Panc1 (cell line): ENCODE measurements around the gene MCCC2. TPM values are rescaled to one million over a fixed set of nuclear protein-coding genes. Genes with fewer than 3 reads are reported as not detected.

Experiments
- ATAC-seq: fragments of 200-7000 bp; cut with Tn5 transposase; 2 replicates; pipeline ENCODE4 v1.9.1; 2020; ENCODE audit warnings: mild to moderate bottlenecking, moderate library complexity
- BruUV-seq: library from RNA; stranded (reverse); fragments of 400-500 nt; replicated peaks from 2 replicates; lab custom pipeline; 2021; lab: Mats Ljungman, UMichigan
- CTCF ChIA-PET: fragments of 300-600 bp; sonication (Branson Sonifier 250); formaldehyde crosslinking; loops from one replicate; lab custom pipeline; 2022; ENCODE audit warnings: antibody characterized with exemption; lab: Charles Lee
- POLR2A ChIA-PET: fragments of 300-600 bp; sonication (Branson Sonifier 250); formaldehyde crosslinking; loops from one replicate; lab custom pipeline; 2022; ENCODE audit warnings: antibody characterized with exemption; lab: Charles Lee
- DNase-seq: peaks from one replicate; pipeline ENCODE4 v3.0.0-alpha.2; 2010; ENCODE audit warnings: low read depth, low spot score
- H3K27ac ChIP-seq: 2 replicates; pipeline ENCODE4 v1.5.1; 2011; ENCODE audit warnings: mild to moderate bottlenecking, low read length, inconsistent platforms
- H3K27me3 ChIP-seq: fragments of 200-500 bp; sonication (Bioruptor generic); 2 replicates; pipeline ENCODE4 v1.6.0; 2014; ENCODE audit warnings: low read length, inconsistent platforms; ENCODE audit not compliant: control insufficient read depth, insufficient read depth
- H3K36me3 ChIP-seq: fragments of 200-500 bp; sonication (Bioruptor generic); 2 replicates; pipeline ENCODE4 v1.5.1; 2014; ENCODE audit warnings: inconsistent platforms, mild to moderate bottlenecking, low read length, moderate library complexity; ENCODE audit not compliant: control insufficient read depth, insufficient read depth
- H3K4me1 ChIP-seq: 2 replicates; pipeline ENCODE4 v1.5.1; 2011; ENCODE audit warnings: inconsistent platforms, mild to moderate bottlenecking, low read length, moderate library complexity; ENCODE audit not compliant: control insufficient read depth, insufficient read depth
- H3K4me3 ChIP-seq, 2 experiments: 2 replicates each; pipeline ENCODE4 v1.5.1; 2011 to 2012; ENCODE audit warnings: low read depth in 2 of 2, low read length in 2 of 2, mild to moderate bottlenecking in 2 of 2, inconsistent platforms in 1 of 2, moderate library complexity in 1 of 2
- H3K9me3 ChIP-seq: fragments of 200-500 bp; sonication (Bioruptor generic); 2 replicates; pipeline ENCODE4 v1.5.1; 2014; ENCODE audit warnings: low read depth, mild to moderate bottlenecking, inconsistent platforms, low read length, moderate library complexity; ENCODE audit not compliant: control insufficient read depth, insufficient read depth
- CTCF ChIP-seq: fragments of 450-650 bp; IDR thresholded peaks from 2 replicates; pipeline ENCODE4 v1.5.1; 2017; ENCODE audit warnings: mild to moderate bottlenecking
- POLR2AphosphoS5 ChIP-seq: IDR thresholded peaks from 2 replicates; pipeline ENCODE4 v1.6.1; 2012; ENCODE audit warnings: mild to moderate bottlenecking, low read depth, low read length, moderate library complexity
- REST ChIP-seq, 2 experiments: IDR thresholded peaks; 2 replicates each; pipeline ENCODE4 v1.6.1; 2011 to 2012; ENCODE audit warnings: low read depth in 2 of 2, control low read depth in 1 of 2, low read length in 1 of 2, mild to moderate bottlenecking in 1 of 2, moderate library complexity in 1 of 2; ENCODE audit not compliant: insufficient read depth in 1 of 2
- SIN3A ChIP-seq: IDR thresholded peaks from 2 replicates; pipeline ENCODE4 v1.6.1; 2012; ENCODE audit warnings: low read depth, mild to moderate bottlenecking, low read length, moderate library complexity, borderline replicate concordance; ENCODE audit not compliant: insufficient read depth
- TCF7L2 ChIP-seq: IDR thresholded peaks from 2 replicates; pipeline ENCODE4 v1.6.1; 2011; ENCODE audit warnings: mild to moderate bottlenecking, low read depth, low read length, inconsistent platforms
- in situ Hi-C: cut with HindIII; loops from 2 replicates; pipeline ENCODE4 v1.10.0; 2016; ENCODE audit warnings: low sequenced_read_pairs, low pct_unique_long_range_greater_than_20kb
- intact Hi-C: fragments of 100-400 bp; cut with micrococcal nuclease; formaldehyde crosslinking; loops from one replicate; pipeline ENCODE4 v1.10.0; 2022; ENCODE audit not compliant: unreplicated experiment
- total RNA-seq: library from RNA; stranded (reverse); gene quantifications from one replicate; pipeline ENCODE4 v1.2.1, GENCODE V29; 2021; ENCODE audit not compliant: unreplicated experiment

Gene MCCC2
- total RNA-seq, 1 experiment from 2014 or later: 74.1 TPM

GRCh38 chr5:71699751-71700150, 112.6 kb downstream of the MCCC2 start:
- Histone ChIP-seq H3K27ac (no peak overlapping the region), H3K36me3 (no peaks in the 10 kb centered on the region), H3K27me3 (peaks cover 8% of the 10 kb centered on the region), H3K4me1 (no peaks in the 10 kb centered on the region), H3K4me3 (no peak overlapping the region), H3K9me3 (no peaks in the 10 kb centered on the region)
- TF ChIP-seq SIN3A (no peak), TCF7L2 (no peak), CTCF (no peak), REST (IDR thresholded peaks at IDR 0.05; ENCODE audit: insufficient read depth in 1 of 2, low read depth in 2 of 2, low read length in 1 of 2) (no peak), POLR2AphosphoS5 (no peak)
- DNase-seq (no peak), ATAC-seq (no peak)
- CTCF ChIA-PET: no interaction called here
- BruUV-seq: no TSS peak
- POLR2A ChIA-PET: no interaction called here
- intact Hi-C loops: no loop called here
- in situ Hi-C loops: no loop called here

- no peak overlapping the region for H3K4me3 ChIP-seq
- H3K27ac ChIP-seq: no peak overlapping the region
- in situ Hi-C loops: no loop called here
- intact Hi-C loops: no loop called here
- POLR2A ChIA-PET: no interaction called here
- no peak for ATAC-seq
- TF ChIP-seq TCF7L2 (no peak), REST (IDR thresholded peaks at IDR 0.05; ENCODE audit: insufficient read depth in 1 of 2, low read depth in 2 of 2, low read length in 1 of 2) (no peak), POLR2AphosphoS5 (no peak), CTCF (no peak), SIN3A (no peak)
- H3K4me1 ChIP-seq: no peaks in the 10 kb centered on the region
- H3K27me3 ChIP-seq: peaks cover 14% of the 10 kb centered on the region
- CTCF ChIA-PET: no interaction called here
- H3K9me3 ChIP-seq: no peaks in the 10 kb centered on the region
- no peak for DNase-seq
- BruUV-seq: no TSS peak
- H3K36me3 ChIP-seq: no peaks in the 10 kb centered on the region
Observed at GRCh38 chr5:71700803-71701202, 113.7 kb downstream of the MCCC2 start.
